SK-N-SH treated with all-trans-retinoic acid at 6 μM for 48 hours (cell line): ENCODE results near the gene MRC1.

ENCODE experiments used
- ATAC-seq: fragments of 200-7000 bp; cut with Tn5 transposase; 3 replicates; pipeline ENCODE4 v1.9.1; 2020; ENCODE audit warnings: mild to moderate bottlenecking, moderate library complexity
- ARNTL ChIP-seq: fragments of 450-650 bp; formaldehyde crosslinking; IDR thresholded peaks from 2 replicates; pipeline ENCODE4 v1.5.0; 2020; ENCODE audit warnings: low read depth, mild to moderate bottlenecking, moderate library complexity, borderline replicate concordance
- BACH2 ChIP-seq: fragments of 250-450 bp; sonication (Bioruptor Pico); IDR thresholded peaks from 2 replicates; pipeline ENCODE4 v1.9.0; 2021; ENCODE audit warnings: mild to moderate bottlenecking, borderline replicate concordance
- CREB5 ChIP-seq: fragments of 250-450 bp; sonication (Bioruptor Pico); IDR thresholded peaks from 2 replicates; pipeline ENCODE4 v1.5.1; 2020; ENCODE audit warnings: low read depth, mild to moderate bottlenecking, moderate library complexity
- CSDC2 ChIP-seq: fragments of 250-450 bp; sonication (Bioruptor Pico); IDR thresholded peaks from 2 replicates; pipeline ENCODE4 v1.5.0; 2020; ENCODE audit warnings: mild to moderate bottlenecking, moderate library complexity
- ESRRG ChIP-seq: fragments of 250-450 bp; sonication (Bioruptor Pico); IDR thresholded peaks from 2 replicates; pipeline ENCODE4 v1.6.1; 2021; ENCODE audit warnings: mild to moderate bottlenecking
- ISL1 ChIP-seq: fragments of 250-450 bp; sonication (Bioruptor Pico); IDR thresholded peaks from 2 replicates; pipeline ENCODE4 v2.1.2; 2022; ENCODE audit warnings: mild to moderate bottlenecking, moderate library complexity
- OSR1 ChIP-seq: fragments of 250-450 bp; sonication (Bioruptor Pico); IDR thresholded peaks from 2 replicates; pipeline ENCODE4 v1.8.0; 2022; ENCODE audit warnings: moderate library complexity, mild to moderate bottlenecking, inconsistent platforms
- PATZ1 ChIP-seq: fragments of 250-450 bp; sonication (Bioruptor Pico); IDR thresholded peaks from 2 replicates; pipeline ENCODE4 v1.8.0; 2020; ENCODE audit warnings: mild to moderate bottlenecking, moderate library complexity, borderline replicate concordance
- POU6F1 ChIP-seq: fragments of 250-450 bp; sonication (Bioruptor Pico); IDR thresholded peaks from 2 replicates; pipeline ENCODE4 v1.8.0; 2021; ENCODE audit warnings: low read depth, mild to moderate bottlenecking, moderate library complexity, borderline replicate concordance
- PPARA ChIP-seq: fragments of 250-450 bp; sonication (Bioruptor Pico); IDR thresholded peaks from 2 replicates; pipeline ENCODE4 v1.5.0; 2020; ENCODE audit warnings: mild to moderate bottlenecking, borderline replicate concordance
- RARB ChIP-seq: fragments of 250-450 bp; sonication (Bioruptor Pico); IDR thresholded peaks from 2 replicates; pipeline ENCODE4 v1.8.0; 2021; ENCODE audit warnings: mild to moderate bottlenecking, moderate library complexity
- SNAI2 ChIP-seq: fragments of 250-450 bp; sonication (Bioruptor Pico); IDR thresholded peaks from 2 replicates; pipeline ENCODE4 v1.5.0; 2020; ENCODE audit warnings: mild to moderate bottlenecking, moderate library complexity
- TCF4 ChIP-seq: fragments of 250-450 bp; sonication (Bioruptor Pico); IDR thresholded peaks from 2 replicates; pipeline ENCODE4 v1.8.0; 2021; ENCODE audit warnings: mild to moderate bottlenecking, moderate library complexity, borderline replicate concordance
- TOX ChIP-seq: fragments of 250-450 bp; sonication (Bioruptor Pico); IDR thresholded peaks from 2 replicates; pipeline ENCODE4 v1.8.0; 2021; ENCODE audit warnings: mild to moderate bottlenecking, moderate library complexity, borderline replicate concordance
- ZC3H10 ChIP-seq: fragments of 250-450 bp; sonication (Bioruptor Pico); IDR thresholded peaks from 2 replicates; pipeline ENCODE4 v1.5.1; 2021; ENCODE audit warnings: mild to moderate bottlenecking, moderate library complexity
- ZFP3 ChIP-seq: fragments of 250-450 bp; sonication (Bioruptor Pico); IDR thresholded peaks from 2 replicates; pipeline ENCODE4 v1.5.0; 2020; ENCODE audit warnings: mild to moderate bottlenecking, moderate library complexity
- ZFP30 ChIP-seq: fragments of 450-650 bp; formaldehyde crosslinking; IDR thresholded peaks from 2 replicates; pipeline ENCODE4 v1.5.0; 2022; ENCODE audit warnings: mild to moderate bottlenecking, moderate library complexity
- ZNF565 ChIP-seq: fragments of 450-650 bp; formaldehyde crosslinking; conservative IDR thresholded peaks from 2 replicates; pipeline ENCODE4 v1.5.0; 2020; ENCODE audit warnings: low read depth, mild to moderate bottlenecking, moderate library complexity
- ZNF70 ChIP-seq: fragments of 450-650 bp; formaldehyde crosslinking; IDR thresholded peaks from 2 replicates; pipeline ENCODE4 v1.5.0; 2020; ENCODE audit warnings: mild to moderate bottlenecking, moderate library complexity
- ZNF8 ChIP-seq: fragments of 450-650 bp; formaldehyde crosslinking; IDR thresholded peaks from 2 replicates; pipeline ENCODE4 v1.5.0; 2020; ENCODE audit warnings: mild to moderate bottlenecking, moderate library complexity
- TF ChIP-seq, protein P1 (sequence below): fragments of 250-450 bp; sonication (Bioruptor Pico); IDR thresholded peaks from 2 replicates; pipeline ENCODE4 v1.5.0; 2020; ENCODE audit warnings: mild to moderate bottlenecking, moderate library complexity

Gene MRC1

GRCh38 chr10:17833656-17834055 is 24.5 kb downstream of the MRC1 start:
- TF ChIP-seq, protein P1, sequence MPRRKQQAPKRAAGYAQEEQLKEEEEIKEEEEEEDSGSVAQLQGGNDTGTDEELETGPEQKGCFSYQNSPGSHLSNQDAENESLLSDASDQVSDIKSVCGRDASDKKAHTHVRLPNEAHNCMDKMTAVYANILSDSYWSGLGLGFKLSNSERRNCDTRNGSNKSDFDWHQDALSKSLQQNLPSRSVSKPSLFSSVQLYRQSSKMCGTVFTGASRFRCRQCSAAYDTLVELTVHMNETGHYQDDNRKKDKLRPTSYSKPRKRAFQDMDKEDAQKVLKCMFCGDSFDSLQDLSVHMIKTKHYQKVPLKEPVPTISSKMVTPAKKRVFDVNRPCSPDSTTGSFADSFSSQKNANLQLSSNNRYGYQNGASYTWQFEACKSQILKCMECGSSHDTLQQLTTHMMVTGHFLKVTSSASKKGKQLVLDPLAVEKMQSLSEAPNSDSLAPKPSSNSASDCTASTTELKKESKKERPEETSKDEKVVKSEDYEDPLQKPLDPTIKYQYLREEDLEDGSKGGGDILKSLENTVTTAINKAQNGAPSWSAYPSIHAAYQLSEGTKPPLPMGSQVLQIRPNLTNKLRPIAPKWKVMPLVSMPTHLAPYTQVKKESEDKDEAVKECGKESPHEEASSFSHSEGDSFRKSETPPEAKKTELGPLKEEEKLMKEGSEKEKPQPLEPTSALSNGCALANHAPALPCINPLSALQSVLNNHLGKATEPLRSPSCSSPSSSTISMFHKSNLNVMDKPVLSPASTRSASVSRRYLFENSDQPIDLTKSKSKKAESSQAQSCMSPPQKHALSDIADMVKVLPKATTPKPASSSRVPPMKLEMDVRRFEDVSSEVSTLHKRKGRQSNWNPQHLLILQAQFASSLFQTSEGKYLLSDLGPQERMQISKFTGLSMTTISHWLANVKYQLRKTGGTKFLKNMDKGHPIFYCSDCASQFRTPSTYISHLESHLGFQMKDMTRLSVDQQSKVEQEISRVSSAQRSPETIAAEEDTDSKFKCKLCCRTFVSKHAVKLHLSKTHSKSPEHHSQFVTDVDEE = no peak
- no peak for TF ChIP-seq ISL1 (CRISPR knock-in tag)
- TF ChIP-seq POU6F1 (CRISPR knock-in tag) = no peak

GRCh38 chr10:17835688-17836087 is 26.5 kb downstream of the MRC1 start:
- peak; percentile 90 for ATAC-seq
- no peak for TF ChIP-seq CREB5 (CRISPR knock-in tag)
- no peak for TF ChIP-seq ISL1 (CRISPR knock-in tag)
- TF ChIP-seq PPARA = no peak
- no peak for TF ChIP-seq TOX (CRISPR knock-in tag)
- TF ChIP-seq RARB (CRISPR knock-in tag) = no peak
- TF ChIP-seq ZNF8 (CRISPR knock-in tag) = no peak
- no peak for TF ChIP-seq ESRRG (CRISPR knock-in tag)
- TF ChIP-seq BACH2 = no peak
- TF ChIP-seq CSDC2 = no peak
- no peak for TF ChIP-seq TCF4 (CRISPR knock-in tag)
- TF ChIP-seq ZFP3 (CRISPR knock-in tag) = no peak
- TF ChIP-seq SNAI2 (CRISPR knock-in tag) = no peak
- no peak for TF ChIP-seq POU6F1 (CRISPR knock-in tag)
- no peak for TF ChIP-seq PATZ1
- no peak for TF ChIP-seq OSR1 (CRISPR knock-in tag)
- TF ChIP-seq ZC3H10 (CRISPR knock-in tag) = no peak
- TF ChIP-seq ZNF565 = no peak
- no peak for TF ChIP-seq ARNTL (CRISPR knock-in tag)
- TF ChIP-seq ZFP30 (CRISPR knock-in tag) = no peak
- no peak for TF ChIP-seq ZNF70 (CRISPR knock-in tag)

More at GRCh38 chr10:17833656-17834055, 24.5 kb downstream of the MRC1 start:
- ATAC-seq = no peak

- ATAC-seq = peak; percentile 79
- TF ChIP-seq ISL1 (CRISPR knock-in tag) (peak; percentile 25; the same call in 1 of the 2 replicates), ZFP30 (CRISPR knock-in tag) (no peak)
These were observed 27.8 kb downstream of the MRC1 start for GRCh38 chr10:17836942-17837341.
